CD4-positive, alpha-beta T cell treated with Interferon alpha-2 for 1 hour (primary cell): ENCODE data around the gene GNA15.
"Not testable (repeated sequence)": the region's sequence is repeated elsewhere in the genome, so short reads cannot be mapped to it uniquely, and the experiment has no call there.

Experiments
- DNase-seq, 2 donors: peaks; one replicate each; pipeline ENCODE4 v3.0.0-alpha.2; 2020 to 2022

The GNA15 gene

GRCh38 chr19:3150739-3151329 is 15.0 kb downstream of the GNA15 start:
- DNase-seq: no peak

- no peak for DNase-seq
Measured at GRCh38 chr19:3151563-3152418, 16.0 kb downstream of the GNA15 start.

- DNase-seq: no peak
Measured at GRCh38 chr19:3152419-3152780, 16.6 kb downstream of the GNA15 start.

GRCh38 chr19:3153286-3154230 is 17.7 kb downstream of the GNA15 start:
- no peak for DNase-seq

- DNase-seq: not testable (repeated sequence)
Measured at GRCh38 chr19:3154447-3154846, 18.6 kb downstream of the GNA15 start.

- peak; percentile 89 to 92 for DNase-seq
Measured at GRCh38 chr19:3154957-3155736, 19.3 kb downstream of the GNA15 start.

GRCh38 chr19:3157096-3157845 is 21.4 kb downstream of the GNA15 start:
- DNase-seq: no peak

GRCh38 chr19:3159565-3159964 is 23.7 kb downstream of the GNA15 start:
- DNase-seq: no peak

GRCh38 chr19:3160219-3160618 is 24.4 kb downstream of the GNA15 start:
- no peak for DNase-seq

- DNase-seq: no peak
Measured at GRCh38 chr19:3161453-3161852, 25.6 kb downstream of the GNA15 start.

- DNase-seq: no peak
Measured at GRCh38 chr19:3162418-3163229, 26.8 kb downstream of the GNA15 start.

- peak; percentile 79 to 86 for DNase-seq
Measured at GRCh38 chr19:3163230-3163886, 27.5 kb downstream of the GNA15 start.

GRCh38 chr19:3163943-3164342 is 28.1 kb downstream of the GNA15 start:
- no peak for DNase-seq

GRCh38 chr19:3167533-3168272 is 31.9 kb downstream of the GNA15 start:
- no peak for DNase-seq

GRCh38 chr19:3171894-3172672 is 36.2 kb downstream of the GNA15 start:
- peak in 1 of 2 donors; percentile 51 for DNase-seq

- DNase-seq: not testable (repeated sequence)
Measured at GRCh38 chr19:3172673-3173000, 36.8 kb downstream of the GNA15 start.

GRCh38 chr19:3175781-3176714 is 40.2 kb downstream of the GNA15 start:
- peak; percentile 26 to 55 for DNase-seq
